Activated CD4-positive, alpha-beta T cell treated with anti-CD3 and anti-CD28 coated beads, Interleukin-2, amount 10 ng/mL, durations not matched to agents 24 days and 14 days (primary cell): ENCODE results near the gene UBTF. TPM values are rescaled to one million over a fixed set of nuclear protein-coding genes. Genes with fewer than 3 reads are reported as not detected.

ENCODE experiments used
- DNase-seq: peaks from one replicate; pipeline ENCODE4 v3.0.0; 2022
- H3K27ac Mint-ChIP-seq: one replicate; pipeline ENCODE4 v1.8.0; 2022; ENCODE audit warnings: mild to moderate bottlenecking, mixed read lengths
- H3K27me3 Mint-ChIP-seq: one replicate; pipeline ENCODE4 v1.8.0; 2022; ENCODE audit warnings: mixed read lengths
- H3K36me3 Mint-ChIP-seq: one replicate; pipeline ENCODE4 v1.8.0; 2022; ENCODE audit warnings: low read depth, mild to moderate bottlenecking, mixed read lengths
- H3K4me1 Mint-ChIP-seq: one replicate; pipeline ENCODE4 v1.8.0; 2021; ENCODE audit warnings: mixed read lengths
- H3K4me3 Mint-ChIP-seq: one replicate; pipeline ENCODE4 v1.8.0; 2022; ENCODE audit warnings: mild to moderate bottlenecking, moderate library complexity, mixed read lengths
- H3K9me3 Mint-ChIP-seq: one replicate; pipeline ENCODE4 v1.8.0; 2021; ENCODE audit warnings: mixed read lengths
- intact Hi-C: fragments of 100-400 bp; cut with micrococcal nuclease; formaldehyde crosslinking; loops from one replicate; pipeline ENCODE4 v1.15.1; 2023
- total RNA-seq: library from RNA; stranded (reverse); gene quantifications from 2 replicates; pipeline ENCODE4 v1.2.3, GENCODE V29; 2022

UBTF gene
- total RNA-seq, result 193 and 195 TPM in 2 replicates

GRCh38 chr17:44219616-44220212, at the start of gene UBTF:
TSS of gene UBTF (minus strand) at chr17:44219675. CDS start at chr17:44218229, 1,446 bp downstream.
- H3K36me3 Mint-ChIP-seq, result peaks cover 34% of the 10 kb centered on the region
- intact Hi-C loops, result loop anchor here (1.0 to 10.0 kb wide), 3 partner anchors 33 to 285 kb away; partner anchors contain the start of genes GPATCH8, HROB and TMUB2
- peak within 1 kb of the TSS; percentile 98 for H3K27ac Mint-ChIP-seq
- peak within 1 kb of the TSS; percentile 97 for H3K4me3 Mint-ChIP-seq
- no peaks in the 10 kb centered on the region for H3K9me3 Mint-ChIP-seq
- DNase-seq, result peak; percentile 91
- H3K4me1 Mint-ChIP-seq, result peaks cover 44% of the 10 kb centered on the region
- peaks cover 2% of the 10 kb centered on the region for H3K27me3 Mint-ChIP-seq

- H3K36me3 Mint-ChIP-seq, result no peaks in the 10 kb centered on the region
- no peak overlapping the region for H3K27ac Mint-ChIP-seq
- no peak for DNase-seq
- H3K4me3 Mint-ChIP-seq, result no peak overlapping the region
- no peaks in the 10 kb centered on the region for H3K9me3 Mint-ChIP-seq
- no peaks in the 10 kb centered on the region for H3K4me1 Mint-ChIP-seq
- H3K27me3 Mint-ChIP-seq, result no peaks in the 10 kb centered on the region
- intact Hi-C loops, result no loop called here
Measured at GRCh38 chr17:44268709-44269534, 49.4 kb upstream of the UBTF start.

- no peak for DNase-seq
- intact Hi-C loops, result no loop called here
- no peaks in the 10 kb centered on the region for H3K27me3 Mint-ChIP-seq
- H3K27ac Mint-ChIP-seq, result no peak within 1 kb of the TSS
- no peak within 1 kb of the TSS for H3K4me3 Mint-ChIP-seq
- H3K36me3 Mint-ChIP-seq, result no peaks in the 10 kb centered on the region
- H3K9me3 Mint-ChIP-seq, result no peaks in the 10 kb centered on the region
- H3K4me1 Mint-ChIP-seq, result no peaks in the 10 kb centered on the region
Measured at GRCh38 chr17:44267818-44268490, 48.5 kb upstream of the UBTF start, which contains the start of gene SLC4A1. TSS of gene SLC4A1 (minus strand) at chr17:44268135. CDS start at chr17:44262866, 5,269 bp downstream.

GRCh38 chr17:44267165-44267455, 47.6 kb upstream of the UBTF start:
- no peak overlapping the region for H3K27ac Mint-ChIP-seq
- H3K4me3 Mint-ChIP-seq, result no peak overlapping the region
- intact Hi-C loops, result no loop called here
- H3K9me3 Mint-ChIP-seq, result no peaks in the 10 kb centered on the region
- H3K36me3 Mint-ChIP-seq, result no peaks in the 10 kb centered on the region
- no peaks in the 10 kb centered on the region for H3K27me3 Mint-ChIP-seq
- H3K4me1 Mint-ChIP-seq, result no peaks in the 10 kb centered on the region
- DNase-seq, result no peak

- Mint-ChIP-seq H3K4me3 (no peak overlapping the region), H3K27ac (no peak overlapping the region), H3K27me3 (no peaks in the 10 kb centered on the region), H3K36me3 (no peaks in the 10 kb centered on the region), H3K9me3 (no peaks in the 10 kb centered on the region), H3K4me1 (no peaks in the 10 kb centered on the region)
- DNase-seq, result no peak
- intact Hi-C loops, result no loop called here
Measured at GRCh38 chr17:44266402-44267164, 47.1 kb upstream of the UBTF start.

- DNase-seq, result no peak
- no peaks in the 10 kb centered on the region for H3K27me3 Mint-ChIP-seq
- H3K27ac Mint-ChIP-seq, result no peak overlapping the region
- no peaks in the 10 kb centered on the region for H3K4me1 Mint-ChIP-seq
- H3K36me3 Mint-ChIP-seq, result no peaks in the 10 kb centered on the region
- H3K4me3 Mint-ChIP-seq, result no peak overlapping the region
- no peaks in the 10 kb centered on the region for H3K9me3 Mint-ChIP-seq
- intact Hi-C loops, result no loop called here
Measured at GRCh38 chr17:44263345-44263902, 43.9 kb upstream of the UBTF start.

GRCh38 chr17:44262654-44263225, 43.3 kb upstream of the UBTF start:
- no peak for DNase-seq
- Mint-ChIP-seq H3K4me3 (no peak overlapping the region), H3K9me3 (no peaks in the 10 kb centered on the region), H3K27ac (no peak overlapping the region), H3K4me1 (no peaks in the 10 kb centered on the region), H3K27me3 (no peaks in the 10 kb centered on the region), H3K36me3 (no peaks in the 10 kb centered on the region)
- intact Hi-C loops, result no loop called here

GRCh38 chr17:44260296-44260695, 40.8 kb upstream of the UBTF start:
- Mint-ChIP-seq H3K9me3 (no peaks in the 10 kb centered on the region), H3K4me3 (no peak overlapping the region), H3K27ac (no peak overlapping the region), H3K36me3 (no peaks in the 10 kb centered on the region), H3K4me1 (no peaks in the 10 kb centered on the region), H3K27me3 (no peaks in the 10 kb centered on the region)
- no peak for DNase-seq
- intact Hi-C loops, result no loop called here

- Mint-ChIP-seq H3K36me3 (no peaks in the 10 kb centered on the region), H3K9me3 (no peaks in the 10 kb centered on the region), H3K4me3 (no peak overlapping the region), H3K4me1 (no peaks in the 10 kb centered on the region), H3K27ac (no peak overlapping the region), H3K27me3 (no peaks in the 10 kb centered on the region)
- intact Hi-C loops, result no loop called here
- no peak for DNase-seq
Measured at GRCh38 chr17:44258811-44259351, 39.4 kb upstream of the UBTF start.

- intact Hi-C loops, result no loop called here
- no peak overlapping the region for H3K4me3 Mint-ChIP-seq
- H3K4me1 Mint-ChIP-seq, result no peaks in the 10 kb centered on the region
- no peaks in the 10 kb centered on the region for H3K27me3 Mint-ChIP-seq
- no peak overlapping the region for H3K27ac Mint-ChIP-seq
- no peak for DNase-seq
- H3K9me3 Mint-ChIP-seq, result no peaks in the 10 kb centered on the region
- no peaks in the 10 kb centered on the region for H3K36me3 Mint-ChIP-seq
Measured at GRCh38 chr17:44257815-44258760, 38.6 kb upstream of the UBTF start.

- no peaks in the 10 kb centered on the region for H3K4me1 Mint-ChIP-seq
- no peaks in the 10 kb centered on the region for H3K9me3 Mint-ChIP-seq
- no peaks in the 10 kb centered on the region for H3K27me3 Mint-ChIP-seq
- intact Hi-C loops, result no loop called here
- no peak overlapping the region for H3K27ac Mint-ChIP-seq
- DNase-seq, result no peak
- no peaks in the 10 kb centered on the region for H3K36me3 Mint-ChIP-seq
- H3K4me3 Mint-ChIP-seq, result no peak overlapping the region
Measured at GRCh38 chr17:44256671-44257070, 37.2 kb upstream of the UBTF start.

GRCh38 chr17:44255915-44256314, 36.4 kb upstream of the UBTF start:
- H3K4me3 Mint-ChIP-seq, result no peak overlapping the region
- H3K4me1 Mint-ChIP-seq, result no peaks in the 10 kb centered on the region
- no peak for DNase-seq
- H3K9me3 Mint-ChIP-seq, result no peaks in the 10 kb centered on the region
- intact Hi-C loops, result no loop called here
- H3K27me3 Mint-ChIP-seq, result no peaks in the 10 kb centered on the region
- no peak overlapping the region for H3K27ac Mint-ChIP-seq
- no peaks in the 10 kb centered on the region for H3K36me3 Mint-ChIP-seq
